T-helper 1 cell treated with Interleukin-12 subunit alpha and Interleukin-12 subunit beta and Interleukin-4 antibody, amounts not matched to agents 30 μg/mL and 1 μg/mL, for 36 hours (primary cell): Measurements from ENCODE around the gene MAU2.

ENCODE experiments used
- H3K27ac Mint-ChIP-seq: one replicate; pipeline ENCODE4 v1.8.0; 2021; ENCODE audit warnings: mild to moderate bottlenecking, mixed read lengths
- H3K27me3 Mint-ChIP-seq: one replicate; pipeline ENCODE4 v1.8.0; 2021; ENCODE audit warnings: low read depth, mixed read lengths
- H3K36me3 Mint-ChIP-seq: one replicate; pipeline ENCODE4 v1.8.0; 2021; ENCODE audit warnings: low read depth, mixed read lengths
- H3K4me1 Mint-ChIP-seq: one replicate; pipeline ENCODE4 v1.8.0; 2021; ENCODE audit warnings: low read depth, mixed read lengths
- H3K4me3 Mint-ChIP-seq: one replicate; pipeline ENCODE4 v1.8.0; 2021; ENCODE audit warnings: mild to moderate bottlenecking, moderate library complexity, mixed read lengths
- H3K9me3 Mint-ChIP-seq: one replicate; pipeline ENCODE4 v1.8.0; 2021; ENCODE audit warnings: mixed read lengths

The MAU2 gene

GRCh38 chr19:19296953-19297689, 23.5 kb upstream of the MAU2 start:
- Mint-ChIP-seq H3K27ac (no peak overlapping the region), H3K9me3 (no peaks in the 10 kb centered on the region), H3K4me1 (no peaks in the 10 kb centered on the region), H3K36me3 (peaks cover 21% of the 10 kb centered on the region), H3K27me3 (no peaks in the 10 kb centered on the region), H3K4me3 (no peak overlapping the region)

- Mint-ChIP-seq H3K4me3 (no peak overlapping the region), H3K4me1 (no peaks in the 10 kb centered on the region), H3K27me3 (no peaks in the 10 kb centered on the region), H3K9me3 (no peaks in the 10 kb centered on the region), H3K27ac (no peak overlapping the region), H3K36me3 (peaks cover 16% of the 10 kb centered on the region)
Measured at GRCh38 chr19:19297759-19298158, 22.9 kb upstream of the MAU2 start.

- Mint-ChIP-seq H3K27me3 (no peaks in the 10 kb centered on the region), H3K4me3 (no peak overlapping the region), H3K4me1 (no peaks in the 10 kb centered on the region), H3K36me3 (peaks cover 14% of the 10 kb centered on the region), H3K9me3 (no peaks in the 10 kb centered on the region), H3K27ac (no peak overlapping the region)
Measured at GRCh38 chr19:19300613-19301012, 20.0 kb upstream of the MAU2 start.

GRCh38 chr19:19303411-19303810, 17.2 kb upstream of the MAU2 start:
- Mint-ChIP-seq H3K27ac (no peak overlapping the region), H3K4me3 (no peak overlapping the region), H3K36me3 (peaks cover 16% of the 10 kb centered on the region), H3K4me1 (no peaks in the 10 kb centered on the region), H3K9me3 (no peaks in the 10 kb centered on the region), H3K27me3 (no peaks in the 10 kb centered on the region)

GRCh38 chr19:19304186-19304965, 16.3 kb upstream of the MAU2 start:
- Mint-ChIP-seq H3K4me3 (no peak overlapping the region), H3K27ac (no peak overlapping the region), H3K36me3 (peaks cover 14% of the 10 kb centered on the region), H3K4me1 (no peaks in the 10 kb centered on the region), H3K27me3 (no peaks in the 10 kb centered on the region), H3K9me3 (no peaks in the 10 kb centered on the region)

GRCh38 chr19:19305066-19305465, 15.6 kb upstream of the MAU2 start:
- Mint-ChIP-seq H3K27me3 (no peaks in the 10 kb centered on the region), H3K27ac (no peak overlapping the region), H3K36me3 (peaks cover 17% of the 10 kb centered on the region), H3K4me1 (no peaks in the 10 kb centered on the region), H3K9me3 (no peaks in the 10 kb centered on the region), H3K4me3 (no peak overlapping the region)

- peaks cover 17% of the 10 kb centered on the region for H3K36me3 Mint-ChIP-seq
- H3K4me3 Mint-ChIP-seq = no peak overlapping the region
- no peak overlapping the region for H3K27ac Mint-ChIP-seq
- no peaks in the 10 kb centered on the region for H3K27me3 Mint-ChIP-seq
- no peaks in the 10 kb centered on the region for H3K4me1 Mint-ChIP-seq
- H3K9me3 Mint-ChIP-seq = no peaks in the 10 kb centered on the region
Measured at GRCh38 chr19:19305696-19306095, 14.9 kb upstream of the MAU2 start.

GRCh38 chr19:19306191-19306590, 14.4 kb upstream of the MAU2 start:
- no peaks in the 10 kb centered on the region for H3K9me3 Mint-ChIP-seq
- H3K4me3 Mint-ChIP-seq = no peak overlapping the region
- no peaks in the 10 kb centered on the region for H3K27me3 Mint-ChIP-seq
- peaks cover 17% of the 10 kb centered on the region for H3K36me3 Mint-ChIP-seq
- H3K4me1 Mint-ChIP-seq = no peaks in the 10 kb centered on the region
- H3K27ac Mint-ChIP-seq = no peak overlapping the region

GRCh38 chr19:19308373-19308772, 12.3 kb upstream of the MAU2 start:
- Mint-ChIP-seq H3K4me3 (no peak overlapping the region), H3K27me3 (no peaks in the 10 kb centered on the region), H3K9me3 (no peaks in the 10 kb centered on the region), H3K4me1 (peaks cover 3% of the 10 kb centered on the region), H3K27ac (no peak overlapping the region), H3K36me3 (peaks cover 12% of the 10 kb centered on the region)

GRCh38 chr19:19315444-19315843, 5.2 kb upstream of the MAU2 start:
- H3K4me1 Mint-ChIP-seq = peaks cover 21% of the 10 kb centered on the region
- no peaks in the 10 kb centered on the region for H3K9me3 Mint-ChIP-seq
- no peak overlapping the region for H3K27ac Mint-ChIP-seq
- no peak overlapping the region for H3K4me3 Mint-ChIP-seq
- peaks cover 18% of the 10 kb centered on the region for H3K36me3 Mint-ChIP-seq
- H3K27me3 Mint-ChIP-seq = no peaks in the 10 kb centered on the region

- Mint-ChIP-seq H3K4me1 (peaks cover 21% of the 10 kb centered on the region), H3K9me3 (no peaks in the 10 kb centered on the region), H3K4me3 (no peak overlapping the region), H3K27ac (no peak overlapping the region), H3K27me3 (no peaks in the 10 kb centered on the region), H3K36me3 (peaks cover 18% of the 10 kb centered on the region)
Measured at GRCh38 chr19:19316082-19316481, 4.5 kb upstream of the MAU2 start.

GRCh38 chr19:19319732-19320360, 783 bp upstream of the MAU2 start:
- H3K27me3 Mint-ChIP-seq = no peaks in the 10 kb centered on the region
- H3K4me3 Mint-ChIP-seq = peak overlapping the region; percentile 94
- peak overlapping the region; percentile 99 for H3K27ac Mint-ChIP-seq
- peaks cover 34% of the 10 kb centered on the region for H3K4me1 Mint-ChIP-seq
- H3K36me3 Mint-ChIP-seq = peaks cover 25% of the 10 kb centered on the region
- no peaks in the 10 kb centered on the region for H3K9me3 Mint-ChIP-seq

GRCh38 chr19:19321141-19321577, 530 bp downstream of the MAU2 start:
- H3K36me3 Mint-ChIP-seq = peaks cover 32% of the 10 kb centered on the region
- H3K27ac Mint-ChIP-seq = peak overlapping the region; percentile 76
- peaks cover 39% of the 10 kb centered on the region for H3K4me1 Mint-ChIP-seq
- no peaks in the 10 kb centered on the region for H3K27me3 Mint-ChIP-seq
- H3K4me3 Mint-ChIP-seq = peak overlapping the region; percentile 94
- no peaks in the 10 kb centered on the region for H3K9me3 Mint-ChIP-seq

- peaks cover 42% of the 10 kb centered on the region for H3K4me1 Mint-ChIP-seq
- H3K9me3 Mint-ChIP-seq = no peaks in the 10 kb centered on the region
- peaks cover 38% of the 10 kb centered on the region for H3K36me3 Mint-ChIP-seq
- no peaks in the 10 kb centered on the region for H3K27me3 Mint-ChIP-seq
- H3K27ac Mint-ChIP-seq = no peak overlapping the region
- H3K4me3 Mint-ChIP-seq = no peak overlapping the region
Measured at GRCh38 chr19:19324059-19324770, 3.6 kb downstream of the MAU2 start.
